Parathyroid adenoma (tissue), 2 donors: ENCODE measurements around the gene ZNF213.
A peak's percentile ranks its signal among the peaks of the same experiment; 100 is the strongest.

Source experiments
- H2AFZ ChIP-seq: fragments of 300-600 bp; sonication (generic); one replicate; pipeline ENCODE4 v1.7.0; 2017; ENCODE audit warnings: antibody characterized with exemption, mild to moderate bottlenecking
- H3K27ac ChIP-seq: fragments of 300-600 bp; sonication (generic); one replicate; pipeline ENCODE4 v1.7.0; 2017
- H3K27me3 ChIP-seq: fragments of 300-600 bp; sonication (generic); one replicate; pipeline ENCODE4 v1.7.0; 2017; ENCODE audit warnings: low read length; ENCODE audit not compliant: control insufficient read depth, insufficient read depth
- H3K36me3 ChIP-seq: fragments of 300-600 bp; sonication (generic); one replicate; pipeline ENCODE4 v1.7.0; 2017; ENCODE audit warnings: low read length; ENCODE audit not compliant: control insufficient read depth, insufficient read depth
- H3K4me1 ChIP-seq: fragments of 300-600 bp; sonication (generic); one replicate; pipeline ENCODE4 v1.7.0; 2017; ENCODE audit warnings: control low read depth
- H3K4me2 ChIP-seq: fragments of 300-600 bp; sonication (generic); one replicate; pipeline ENCODE4 v1.7.0; 2017; ENCODE audit warnings: low read length
- H3K4me3 ChIP-seq: fragments of 300-600 bp; sonication (generic); one replicate; pipeline ENCODE4 v1.7.0; 2017; ENCODE audit warnings: low read depth, low read length
- H3K79me2 ChIP-seq: fragments of 300-600 bp; sonication (generic); one replicate; pipeline ENCODE4 v1.7.0; 2017; ENCODE audit warnings: control low read depth
- H3K9ac ChIP-seq: fragments of 300-600 bp; sonication (generic); one replicate; pipeline ENCODE4 v1.7.0; 2017; ENCODE audit warnings: mild to moderate bottlenecking
- H3K9me3 ChIP-seq: fragments of 300-600 bp; sonication (generic); one replicate; pipeline ENCODE4 v1.7.0; 2017; ENCODE audit warnings: low read length; ENCODE audit not compliant: control insufficient read depth
- TF ChIP-seq, protein P1 (sequence below): fragments of 300-600 bp; sonication (generic); IDR thresholded peaks from one replicate; pipeline ENCODE4 v1.7.0; 2017; ENCODE audit warnings: antibody characterized with exemption, mild to moderate bottlenecking
- donor health status: primary hyperparathyroidism.

The ZNF213 gene

DNA sequence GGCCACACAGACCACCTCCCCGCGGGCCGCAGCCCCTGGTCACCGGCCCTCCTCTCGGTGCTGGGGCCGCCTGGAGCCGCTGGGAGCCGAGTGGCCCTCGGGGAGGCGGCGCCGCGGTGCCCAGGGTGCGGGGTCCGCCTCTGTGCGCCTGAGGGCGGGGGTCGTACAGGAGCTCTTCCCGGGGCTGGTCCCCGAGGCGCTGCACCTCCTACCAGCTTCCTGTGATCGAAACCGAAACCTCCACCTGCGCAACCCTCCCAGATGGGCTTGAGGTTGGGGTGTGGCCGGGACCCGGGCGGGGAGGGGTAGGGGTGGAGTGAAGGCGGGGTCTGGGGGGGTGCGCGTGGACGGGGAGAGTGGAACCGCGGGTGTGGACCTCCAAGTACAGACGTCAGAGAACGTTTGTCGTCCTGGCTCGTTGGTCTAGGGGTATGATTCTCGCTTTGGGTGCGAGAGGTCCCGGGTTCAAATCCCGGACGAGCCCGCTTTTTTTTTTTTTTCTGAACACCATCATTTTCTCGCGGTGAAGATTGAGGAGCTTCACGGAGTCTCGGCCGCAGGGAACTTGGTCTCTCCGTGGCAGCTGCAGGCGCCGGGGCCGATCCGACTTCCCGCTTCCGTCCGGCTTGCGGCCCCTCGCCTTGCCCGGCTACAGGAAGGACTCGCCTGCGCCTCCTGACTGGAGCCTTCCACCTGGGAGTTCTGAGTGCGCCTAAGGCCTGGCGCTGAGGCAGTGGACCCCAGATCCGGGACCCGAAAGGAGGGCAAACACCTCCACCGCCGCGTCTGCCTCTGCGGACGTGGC, 23.9 kb downstream of the ZNF213 start:
- no peaks in the 10 kb centered on the region for H3K36me3 ChIP-seq
- no peaks in the 10 kb centered on the region for H3K4me1 ChIP-seq
- TF ChIP-seq, protein P1, sequence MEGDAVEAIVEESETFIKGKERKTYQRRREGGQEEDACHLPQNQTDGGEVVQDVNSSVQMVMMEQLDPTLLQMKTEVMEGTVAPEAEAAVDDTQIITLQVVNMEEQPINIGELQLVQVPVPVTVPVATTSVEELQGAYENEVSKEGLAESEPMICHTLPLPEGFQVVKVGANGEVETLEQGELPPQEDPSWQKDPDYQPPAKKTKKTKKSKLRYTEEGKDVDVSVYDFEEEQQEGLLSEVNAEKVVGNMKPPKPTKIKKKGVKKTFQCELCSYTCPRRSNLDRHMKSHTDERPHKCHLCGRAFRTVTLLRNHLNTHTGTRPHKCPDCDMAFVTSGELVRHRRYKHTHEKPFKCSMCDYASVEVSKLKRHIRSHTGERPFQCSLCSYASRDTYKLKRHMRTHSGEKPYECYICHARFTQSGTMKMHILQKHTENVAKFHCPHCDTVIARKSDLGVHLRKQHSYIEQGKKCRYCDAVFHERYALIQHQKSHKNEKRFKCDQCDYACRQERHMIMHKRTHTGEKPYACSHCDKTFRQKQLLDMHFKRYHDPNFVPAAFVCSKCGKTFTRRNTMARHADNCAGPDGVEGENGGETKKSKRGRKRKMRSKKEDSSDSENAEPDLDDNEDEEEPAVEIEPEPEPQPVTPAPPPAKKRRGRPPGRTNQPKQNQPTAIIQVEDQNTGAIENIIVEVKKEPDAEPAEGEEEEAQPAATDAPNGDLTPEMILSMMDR, result no peak
- H3K27me3 ChIP-seq, result no peaks in the 10 kb centered on the region
- peak overlapping the region; percentile 71 for H3K27ac ChIP-seq
- H3K79me2 ChIP-seq, result no peaks in the 10 kb centered on the region
- H3K4me2 ChIP-seq, result peak overlapping the region; percentile 86
- no peaks in the 10 kb centered on the region for H3K9me3 ChIP-seq
- peak overlapping the region; percentile 91 for H2AFZ ChIP-seq
- peak overlapping the region; percentile 29 for H3K9ac ChIP-seq
- H3K4me3 ChIP-seq, result peak overlapping the region; percentile 90

DNA sequence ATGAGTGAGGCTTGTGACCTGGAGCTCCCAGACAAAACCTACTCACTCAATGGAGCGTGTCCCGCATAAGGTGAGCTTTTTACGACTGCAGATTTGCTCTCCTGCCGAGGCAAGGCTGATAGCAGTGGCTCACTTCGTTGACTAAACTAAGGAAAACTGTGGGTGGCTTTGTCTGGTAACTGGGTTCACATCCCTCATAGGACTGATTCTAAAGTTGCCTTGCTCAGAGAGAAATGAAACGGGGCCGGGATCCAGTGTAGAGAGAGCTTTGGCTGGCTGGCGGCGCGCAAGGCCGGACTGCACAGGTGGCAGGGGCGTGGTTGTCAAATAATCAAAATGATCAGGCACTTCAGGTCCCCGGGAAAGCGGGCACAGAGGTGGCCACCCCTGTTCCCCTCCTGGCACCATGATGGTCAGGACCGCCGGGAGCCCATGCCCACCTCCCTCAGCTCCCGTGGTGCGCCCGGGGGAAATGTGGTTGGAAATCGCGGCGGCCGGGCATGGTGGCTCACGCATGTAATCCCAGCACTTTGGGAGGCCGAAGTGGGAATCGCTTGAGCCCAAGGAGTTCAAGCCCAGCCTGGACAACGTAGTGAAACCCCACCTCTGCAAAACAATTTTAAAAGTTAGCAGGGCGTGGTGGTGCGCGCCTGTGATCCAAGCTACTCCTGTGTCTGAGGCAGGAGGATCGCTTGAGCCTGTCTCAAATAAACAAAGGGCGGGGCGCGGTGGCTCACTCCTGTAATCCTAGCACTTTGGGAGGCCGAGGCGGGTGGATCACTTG, 26.6 kb downstream of the ZNF213 start:
- Histone ChIP-seq H3K4me3 (no peak overlapping the region), H3K27me3 (no peaks in the 10 kb centered on the region), H3K36me3 (no peaks in the 10 kb centered on the region), H3K4me1 (no peaks in the 10 kb centered on the region), H3K79me2 (no peaks in the 10 kb centered on the region), H3K27ac (no peak overlapping the region), H3K9me3 (no peaks in the 10 kb centered on the region), H3K4me2 (no peak overlapping the region), H3K9ac (no peak overlapping the region), H2AFZ (no peak overlapping the region)
- TF ChIP-seq, protein P1, result no peak

DNA sequence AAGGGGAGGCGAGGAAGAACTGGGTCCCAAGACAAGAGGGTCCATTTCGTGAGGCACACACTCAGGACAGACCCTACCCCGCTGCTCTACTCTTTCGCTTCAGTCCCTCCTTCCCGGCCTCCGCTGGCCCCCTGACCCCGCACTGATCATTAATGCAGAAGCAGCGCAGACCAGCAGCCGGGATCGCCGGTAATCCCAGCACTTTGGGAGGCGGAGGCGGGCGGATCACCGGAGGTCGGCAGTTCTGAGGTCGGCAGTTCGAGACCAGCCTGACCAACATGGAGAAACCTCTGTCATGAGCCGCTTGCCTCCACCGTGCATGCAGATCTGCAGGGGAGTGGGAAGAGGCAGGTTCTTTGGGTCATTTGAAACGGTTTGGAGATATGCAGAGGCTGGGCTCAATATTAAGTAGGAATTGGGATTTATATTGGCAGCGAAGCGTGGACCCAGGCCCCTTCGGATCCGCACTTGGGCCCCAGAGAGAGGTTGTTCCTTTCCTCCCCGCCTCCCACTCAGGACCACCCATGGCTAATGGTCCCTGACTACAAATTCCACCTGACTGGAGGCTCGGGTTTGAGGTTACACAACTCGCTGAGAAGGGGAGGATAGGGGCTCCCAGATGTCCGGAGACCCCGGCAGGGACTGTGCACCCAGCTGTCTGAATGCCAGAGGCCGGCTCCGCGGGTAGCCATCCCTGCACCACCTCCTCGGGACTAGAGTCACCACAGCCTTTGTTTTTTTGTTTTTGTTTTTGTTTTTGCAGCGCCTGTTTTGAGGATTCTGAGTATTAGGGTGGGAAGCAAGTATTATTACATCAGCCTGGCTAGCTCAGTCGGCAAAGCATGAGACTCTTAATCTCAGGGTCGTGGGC, 29.5 kb downstream of the ZNF213 start:
- H3K36me3 ChIP-seq, result no peaks in the 10 kb centered on the region
- no peaks in the 10 kb centered on the region for H3K9me3 ChIP-seq
- H3K27ac ChIP-seq, result no peak overlapping the region
- H3K27me3 ChIP-seq, result no peaks in the 10 kb centered on the region
- H3K4me2 ChIP-seq, result no peak overlapping the region
- H3K79me2 ChIP-seq, result no peaks in the 10 kb centered on the region
- no peak overlapping the region for H2AFZ ChIP-seq
- no peak overlapping the region for H3K4me3 ChIP-seq
- TF ChIP-seq, protein P1, result no peak
- no peak overlapping the region for H3K9ac ChIP-seq
- H3K4me1 ChIP-seq, result no peaks in the 10 kb centered on the region

DNA sequence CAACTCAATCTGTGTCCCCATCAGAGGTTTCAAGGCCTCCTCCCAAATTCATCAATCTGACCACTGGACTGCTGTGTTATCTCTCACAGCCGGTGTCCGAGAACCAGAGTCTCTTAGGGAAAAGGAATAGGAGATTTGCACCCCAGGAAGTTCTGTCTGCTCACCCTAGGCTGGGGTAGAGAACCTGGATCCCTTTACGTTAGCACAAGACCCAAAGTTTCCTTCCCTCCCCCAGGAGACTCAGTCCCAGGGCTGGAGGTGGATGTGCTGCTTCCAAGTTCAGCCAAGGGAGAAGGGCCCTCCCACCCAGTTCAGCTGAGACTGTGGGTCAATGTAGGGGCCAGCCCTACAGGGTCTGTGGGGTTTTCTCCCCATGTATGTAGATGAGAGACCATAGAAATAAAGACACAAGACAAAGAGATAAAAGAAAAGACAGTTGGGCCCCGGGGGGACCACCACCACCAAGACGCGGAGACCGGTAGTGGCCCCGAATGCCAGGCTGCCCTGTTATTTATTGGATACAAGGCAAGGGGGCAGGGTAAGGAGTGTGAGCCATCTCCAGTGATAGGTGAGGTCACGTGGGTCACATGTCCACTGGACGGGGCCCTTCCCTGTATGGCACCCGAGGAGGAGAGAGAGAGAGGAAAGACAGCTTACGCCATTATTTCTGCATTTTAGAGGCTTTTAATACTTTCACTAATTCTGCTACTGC, 30.4 kb downstream of the ZNF213 start:
- Histone ChIP-seq H3K4me1 (no peaks in the 10 kb centered on the region), H3K36me3 (no peaks in the 10 kb centered on the region), H3K79me2 (no peaks in the 10 kb centered on the region), H3K4me3 (no peak overlapping the region), H3K27me3 (no peaks in the 10 kb centered on the region), H3K27ac (no peak overlapping the region), H3K9me3 (no peaks in the 10 kb centered on the region), H3K9ac (no peak overlapping the region), H3K4me2 (peak overlapping the region; percentile 44), H2AFZ (peak overlapping the region; percentile 79)
- TF ChIP-seq, protein P1, result no peak
